ENCODE data around the gene SEMA3E.

DNA sequence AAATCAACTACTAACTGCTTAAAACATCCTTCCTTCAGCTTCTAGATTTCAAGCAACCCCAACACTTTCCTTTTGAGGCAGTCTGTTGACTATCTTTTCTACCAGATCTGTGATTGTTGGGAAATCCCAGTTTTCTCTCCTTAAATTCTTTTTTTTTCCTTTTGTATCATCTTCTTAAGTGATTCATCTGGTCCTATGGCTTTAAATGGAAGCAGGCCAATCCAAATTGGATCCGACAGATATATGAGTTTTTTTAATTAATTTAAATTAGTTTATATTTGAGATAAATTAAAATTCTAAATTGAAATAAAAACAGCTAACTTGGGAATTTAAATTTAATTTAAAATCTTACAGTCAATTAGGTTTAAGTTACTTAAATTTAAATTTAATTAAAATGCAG lies 335.0 kb downstream of the SEMA3E start:
- TF ChIP-seq EZH2 (IDR thresholded peaks at IDR 0.05), result no peak
- TF ChIP-seq POLR2AphosphoS5 (IDR thresholded peaks at IDR 0.05; ENCODE audit: borderline replicate concordance, low read depth, low read length), result no peak
